HG03175 (cell line): ENCODE data around the gene FAM193A.
"Not testable (repeated sequence)": the region's sequence is repeated elsewhere in the genome, so short reads cannot be mapped to it uniquely, and the experiment has no call there.

Experiments
- ATAC-seq: cut with Tn5 transposase; IDR thresholded peaks from one replicate; pipeline ENCODE4 v1.9.1; 2021; ENCODE audit warnings: mild to moderate bottlenecking, moderate library complexity; ENCODE audit not compliant: unreplicated experiment

The FAM193A gene

DNA sequence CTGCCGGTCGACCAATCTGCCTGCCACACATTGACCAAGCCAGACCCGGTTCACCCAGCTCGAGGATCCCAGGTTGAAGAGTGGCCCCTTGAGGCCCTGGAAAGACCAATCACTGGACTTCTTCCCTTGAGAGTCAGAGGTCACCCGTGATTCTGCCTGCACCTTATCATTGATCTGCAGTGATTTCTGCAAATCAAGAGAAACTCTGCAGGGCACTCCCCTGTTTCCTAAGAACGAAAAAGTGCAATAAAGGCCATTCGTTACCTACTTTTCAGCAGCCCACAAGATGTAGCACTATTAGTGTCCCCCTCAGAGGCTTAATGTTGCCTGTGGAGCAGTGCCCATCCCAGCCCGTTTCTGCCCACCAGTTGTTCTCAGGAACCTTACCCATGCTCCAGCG is 22.3 kb upstream of the FAM193A start:
- ATAC-seq: not testable (repeated sequence)

DNA sequence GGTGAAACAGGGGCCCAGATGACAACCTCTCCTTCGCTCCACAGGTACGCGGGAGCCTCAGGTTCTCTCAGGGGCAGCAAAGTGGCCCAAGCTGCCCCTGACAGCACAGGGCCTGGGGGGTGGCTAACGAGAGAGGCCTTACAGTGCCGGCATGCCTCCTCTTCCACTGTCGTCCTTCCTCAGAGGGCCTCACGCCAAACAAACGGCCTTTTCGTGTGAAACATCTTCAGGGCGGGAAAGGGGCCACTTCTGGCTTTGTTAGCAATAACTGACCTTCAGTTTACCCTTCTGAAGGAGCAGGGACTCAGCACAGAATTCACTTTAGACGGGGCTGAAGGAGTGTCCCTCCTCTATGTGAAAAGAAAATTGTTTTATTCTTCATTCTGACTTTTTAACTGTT is 21.5 kb upstream of the FAM193A start:
- ATAC-seq: not testable (repeated sequence)

- ATAC-seq: no peak
Observed at GRCh38 chr4:2515830-2516550, 20.5 kb upstream of the FAM193A start.

- no peak for ATAC-seq
Observed at GRCh38 chr4:2516635-2517034, 19.8 kb upstream of the FAM193A start.

GRCh38 chr4:2526559-2526958 is 9.9 kb upstream of the FAM193A start:
- no peak for ATAC-seq

DNA sequence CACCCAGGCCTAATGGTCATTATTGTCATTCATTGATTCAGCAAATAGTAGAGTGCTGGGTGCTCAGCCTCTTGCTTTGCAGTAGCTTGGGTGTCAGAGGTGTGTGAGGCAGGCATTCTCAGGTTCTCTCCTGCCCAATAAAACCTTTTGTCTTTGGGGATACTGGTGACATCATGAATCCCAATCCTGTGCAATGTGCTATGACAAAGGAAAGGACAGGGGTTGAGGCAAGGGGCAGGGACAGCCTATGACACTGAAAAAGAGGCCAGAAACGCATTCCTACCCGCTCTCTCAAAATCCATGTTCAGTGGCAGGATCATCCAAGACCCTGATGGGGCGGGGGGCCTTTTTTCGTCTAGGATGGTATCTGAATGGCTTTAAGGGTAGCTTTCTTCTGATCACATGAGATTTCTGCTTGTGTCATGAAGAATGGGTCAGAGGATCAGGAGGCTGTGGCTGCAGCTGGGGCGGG is 1.5 kb upstream of the FAM193A start:
- no peak for ATAC-seq

- peak; percentile 1 for ATAC-seq
Observed at GRCh38 chr4:2535376-2536192, 863 bp upstream of the FAM193A start.

DNA sequence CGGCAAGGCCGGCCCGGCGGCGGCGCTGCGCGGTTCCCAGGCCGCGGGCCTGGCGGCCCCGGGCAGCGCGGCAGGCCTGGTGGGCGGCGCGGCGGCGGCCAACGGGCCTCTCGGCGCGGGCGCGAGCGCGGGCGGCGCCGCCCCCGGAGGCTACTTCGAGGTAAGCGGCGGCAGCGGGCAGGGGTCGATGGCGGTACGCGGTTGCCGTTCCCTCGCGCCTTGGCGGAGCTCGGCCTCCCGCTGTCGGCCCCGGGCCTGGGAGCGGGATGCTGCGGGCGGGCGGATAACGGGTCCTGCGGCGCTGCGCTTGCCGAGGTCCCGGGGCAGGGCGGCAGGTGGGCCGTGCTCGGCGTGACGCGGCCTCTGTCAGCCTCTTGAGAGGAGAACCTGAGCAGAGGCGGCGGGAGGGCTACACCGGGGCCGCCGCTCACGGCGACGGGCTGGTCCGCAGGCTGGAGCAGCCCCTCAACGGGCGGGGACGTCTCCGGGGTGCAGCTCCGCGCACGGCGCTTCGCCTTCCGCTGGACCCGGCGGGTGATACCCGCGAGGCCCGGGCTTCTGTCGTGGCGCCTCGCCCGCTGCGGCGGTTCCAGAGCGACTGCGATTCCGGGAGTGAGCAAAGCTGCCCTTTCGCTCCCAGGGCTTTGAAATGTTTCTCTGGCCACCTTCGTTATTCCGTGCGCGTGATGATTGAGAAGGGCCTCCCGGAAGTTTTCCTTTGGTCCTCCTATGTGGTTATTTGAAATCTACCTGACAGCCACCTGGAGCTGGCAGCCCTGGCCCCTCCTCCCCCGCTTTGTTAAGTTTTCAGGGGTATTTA is 774 bp downstream of the FAM193A start:
- peak; percentile 20 for ATAC-seq

DNA sequence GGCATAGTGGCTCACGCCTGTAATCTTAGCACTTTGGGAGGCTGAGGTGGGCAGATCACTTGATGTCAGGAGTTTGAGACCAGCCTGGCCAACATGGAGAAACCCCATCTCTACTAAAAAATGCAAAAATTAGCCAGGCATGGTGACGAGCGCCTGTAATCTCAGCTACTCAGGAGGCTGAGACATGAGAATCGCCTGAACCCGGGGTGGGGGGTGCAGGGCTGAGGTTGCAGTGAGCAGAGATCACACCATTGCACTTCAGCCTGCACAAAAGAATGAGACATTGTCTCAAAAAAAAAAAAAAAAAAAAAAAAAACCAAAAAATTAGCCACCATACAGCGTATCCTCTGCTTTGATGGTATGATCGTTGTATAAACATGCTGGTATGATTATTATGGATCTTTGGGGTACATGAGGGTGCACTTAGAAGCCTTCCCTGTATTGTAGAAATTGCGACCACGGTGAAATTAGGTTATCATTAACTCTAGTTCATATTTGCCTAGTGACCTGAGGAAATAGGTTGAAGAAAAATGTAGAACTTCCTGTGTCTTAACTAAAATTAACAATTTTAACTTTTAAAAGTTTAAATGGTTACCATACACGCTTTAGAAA is 7.2 kb downstream of the FAM193A start:
- ATAC-seq: not testable (repeated sequence)

GRCh38 chr4:2545321-2546013 is 9.0 kb downstream of the FAM193A start:
- ATAC-seq: no peak

DNA sequence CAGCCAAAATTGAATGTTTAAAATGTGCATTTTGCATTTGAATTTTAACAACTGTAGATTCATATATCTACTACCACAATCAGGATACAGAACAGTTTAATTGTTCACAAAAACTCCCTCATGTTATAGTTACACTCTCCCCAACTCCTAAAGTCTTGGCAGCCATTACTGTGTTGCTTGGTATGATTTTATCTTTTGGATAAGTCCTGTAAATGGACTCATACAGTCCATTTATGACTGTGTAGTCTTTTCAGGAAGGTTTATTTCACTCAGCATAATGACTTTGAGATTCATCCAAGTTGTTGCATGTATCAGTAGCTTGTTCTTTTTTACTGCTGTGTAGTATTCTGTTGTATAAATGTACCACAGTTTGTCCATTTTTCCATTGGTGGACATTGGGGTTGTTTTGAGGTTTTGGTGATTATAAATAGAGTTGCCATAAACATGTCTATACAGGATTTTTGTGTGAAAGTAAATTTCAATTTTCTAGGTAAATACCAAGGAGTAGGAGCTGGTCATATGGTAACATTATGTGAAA is 9.9 kb downstream of the FAM193A start:
- ATAC-seq: no peak

DNA sequence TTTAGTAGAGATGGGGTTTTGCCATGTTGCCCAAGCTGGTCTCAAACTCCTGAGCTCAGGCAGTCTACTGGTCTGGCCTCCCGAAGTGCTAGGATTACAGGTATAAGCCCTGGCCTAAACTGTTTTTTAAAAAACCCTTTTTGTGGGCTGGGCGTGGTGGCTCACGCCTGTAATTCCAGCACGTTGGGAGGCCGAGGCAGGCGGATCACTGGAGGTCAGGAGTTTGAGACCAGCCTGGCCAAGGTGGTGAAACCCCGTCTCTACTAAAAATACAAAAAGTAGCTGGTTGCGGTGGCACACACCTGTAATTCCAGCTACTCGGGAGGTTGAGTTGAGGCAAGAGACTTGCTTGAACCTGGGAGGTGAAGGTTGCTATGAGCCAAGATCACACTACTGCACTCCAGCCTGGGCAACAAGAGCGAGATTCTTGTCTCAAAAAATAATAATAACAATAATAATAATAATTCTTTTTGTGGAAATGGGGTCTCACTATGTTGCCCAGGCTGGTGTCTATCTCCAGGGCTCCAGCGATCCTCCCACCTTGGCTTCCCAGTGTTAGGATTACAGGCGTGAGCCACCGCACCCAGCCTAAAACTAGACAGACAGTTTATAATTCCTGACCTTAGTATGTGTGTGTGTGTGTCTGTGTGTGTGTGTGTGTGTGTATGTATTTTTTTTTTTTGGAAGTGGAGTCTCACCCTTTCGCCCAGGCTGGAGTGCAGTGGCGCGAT is 10.7 kb downstream of the FAM193A start:
- ATAC-seq: not testable (repeated sequence)

DNA sequence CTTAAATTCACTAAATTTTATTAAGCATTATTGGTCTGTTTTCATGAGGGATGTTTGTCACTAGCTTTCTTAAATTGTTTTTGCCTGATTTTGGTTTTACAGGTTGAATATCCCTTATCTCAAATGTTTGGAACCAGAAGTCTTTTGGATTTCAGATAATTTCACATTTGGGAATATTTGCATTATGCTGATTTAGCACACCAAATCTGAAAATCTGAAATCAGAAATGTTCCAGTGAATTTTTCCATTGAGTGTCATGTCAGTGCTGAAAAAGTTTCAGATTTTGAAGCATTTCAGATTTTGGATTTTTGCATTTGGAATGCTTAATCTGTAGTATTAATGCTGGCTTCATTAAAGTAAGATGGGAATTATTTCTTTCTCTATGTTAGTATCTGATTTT is 14.7 kb downstream of the FAM193A start:
- no peak for ATAC-seq

DNA sequence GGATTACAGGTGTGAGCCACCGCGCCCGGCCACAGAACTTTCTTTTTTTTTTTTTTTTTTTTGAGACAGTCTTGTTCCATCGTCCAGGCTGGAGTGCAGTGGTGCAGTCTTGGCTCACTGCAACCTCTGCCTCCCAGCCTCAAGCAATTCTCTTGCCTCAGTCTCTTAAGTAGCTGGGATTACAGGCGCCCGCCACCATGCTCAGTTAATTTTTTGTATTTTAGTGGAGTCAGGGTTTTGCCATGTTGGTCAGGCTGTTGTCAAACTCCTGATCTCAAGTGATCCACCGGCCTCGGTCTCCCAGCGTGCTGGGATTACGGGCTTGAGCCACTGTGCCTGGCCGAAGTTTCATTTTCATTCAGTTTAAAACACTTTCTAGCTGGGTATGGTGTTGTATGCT is 16.4 kb downstream of the FAM193A start:
- ATAC-seq: no peak

DNA sequence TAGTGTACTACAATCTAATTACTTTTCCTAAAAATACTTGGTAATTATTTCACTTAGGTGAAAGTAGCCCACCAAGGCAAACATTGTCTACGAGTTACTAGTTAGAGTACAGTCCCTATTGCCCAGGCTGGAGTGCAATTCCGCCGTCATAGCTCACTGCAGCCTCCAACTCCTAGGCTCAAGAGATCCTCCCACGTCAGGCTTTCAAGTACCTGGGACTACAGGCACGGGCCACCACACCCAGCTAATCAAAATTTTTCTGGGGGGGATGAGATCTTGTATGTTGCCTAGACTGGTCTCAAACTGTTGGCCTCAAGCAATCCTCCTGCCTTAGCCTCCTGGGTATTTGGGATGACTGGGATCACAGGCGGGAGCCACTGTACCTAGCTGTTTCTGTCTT is 21.9 kb downstream of the FAM193A start:
- ATAC-seq: no peak

DNA sequence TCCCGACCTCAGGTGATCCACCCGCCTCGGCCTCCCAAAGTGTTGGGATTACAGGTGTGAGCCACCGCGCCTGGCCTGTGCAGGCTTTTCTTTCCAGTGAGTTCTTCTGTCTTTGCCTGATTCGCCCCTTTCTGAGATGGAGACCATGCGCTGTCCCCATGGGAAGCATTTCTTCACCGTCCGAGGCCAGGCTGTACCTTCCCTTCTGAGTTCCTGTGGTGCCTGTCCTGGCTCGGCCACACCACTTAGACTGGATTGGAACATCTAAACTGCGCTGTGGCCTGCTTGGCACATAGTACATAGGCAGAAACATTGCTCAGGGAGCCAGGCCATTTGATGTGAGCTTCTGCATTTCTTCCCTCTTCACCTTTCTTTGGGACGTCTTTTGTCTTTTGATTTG is 23.7 kb downstream of the FAM193A start:
- ATAC-seq: no peak

DNA sequence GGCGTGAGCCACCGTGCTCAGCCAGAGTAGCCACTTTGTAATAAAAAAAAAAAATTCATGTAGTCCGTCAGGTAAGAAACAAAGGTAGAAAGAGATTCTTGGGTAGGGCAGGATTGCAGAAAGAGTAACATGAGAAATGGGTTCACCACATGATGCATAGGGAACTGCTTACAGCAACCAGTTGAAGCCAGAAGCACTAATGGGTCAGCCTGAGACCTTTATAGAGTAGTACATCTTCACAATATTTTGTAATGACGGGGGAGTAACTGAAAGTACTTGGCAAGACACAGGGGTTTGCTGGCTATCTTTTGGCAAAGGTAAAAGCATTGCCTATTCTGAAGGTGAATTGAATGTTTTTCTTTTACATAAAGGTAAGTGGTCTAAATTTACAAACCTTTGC is 29.1 kb downstream of the FAM193A start:
- no peak for ATAC-seq

- ATAC-seq: no peak
Observed at GRCh38 chr4:2570036-2570435, 33.6 kb downstream of the FAM193A start.

GRCh38 chr4:2570551-2571222 is 34.2 kb downstream of the FAM193A start:
- ATAC-seq: peak; percentile 90
